RPMI8226 (cell line): Measurements from ENCODE around the gene NME7.
"Not testable (repeated sequence)": the region's sequence is repeated elsewhere in the genome, so short reads cannot be mapped to it uniquely, and the experiment has no call there.

Experiments
- DNase-seq: peaks from one replicate; pipeline ENCODE4 v3.0.0-alpha.2; 2015

The NME7 gene

GRCh38 chr1:169367686-169368405 is at the start of gene NME7, which contains the start of gene BLZF1:
NME7 (minus strand) TSS chr1:169367797; CDS start chr1:169367710, 87 bp downstream.
BLZF1 (plus strand) TSS chr1:169368195; CDS start chr1:169369523, 1,328 bp downstream.
- DNase-seq = peak; percentile 99

GRCh38 chr1:169414952-169415351 is 47.4 kb upstream of the NME7 start:
- no peak for DNase-seq

GRCh38 chr1:169408340-169408739 is 40.7 kb upstream of the NME7 start:
- DNase-seq = not testable (repeated sequence)

- not testable (repeated sequence) for DNase-seq
Measured at GRCh38 chr1:169402578-169402977, 35.0 kb upstream of the NME7 start.

GRCh38 chr1:169395955-169396354 is 28.4 kb upstream of the NME7 start:
- no peak for DNase-seq

GRCh38 chr1:169392406-169392805 is 24.8 kb upstream of the NME7 start:
- no peak for DNase-seq

- DNase-seq = no peak
Measured at GRCh38 chr1:169390303-169390702, 22.7 kb upstream of the NME7 start.

GRCh38 chr1:169387399-169387798 is 19.8 kb upstream of the NME7 start:
- no peak for DNase-seq

- no peak for DNase-seq
Measured at GRCh38 chr1:169383449-169383848, 15.9 kb upstream of the NME7 start.

GRCh38 chr1:169381162-169381561 is 13.6 kb upstream of the NME7 start:
- DNase-seq = no peak

- no peak for DNase-seq
Measured at GRCh38 chr1:169371404-169371803, 3.8 kb upstream of the NME7 start.

- DNase-seq = peak; percentile 58
Measured at GRCh38 chr1:169368406-169368769, 791 bp upstream of the NME7 start.

GRCh38 chr1:169367096-169367685 is 406 bp downstream of the NME7 start:
- DNase-seq = no peak

- no peak for DNase-seq
Measured at GRCh38 chr1:169364948-169365347, 2.6 kb downstream of the NME7 start.

GRCh38 chr1:169363046-169363730 is 4.4 kb downstream of the NME7 start:
- no peak for DNase-seq

GRCh38 chr1:169361281-169361680 is 6.3 kb downstream of the NME7 start:
- DNase-seq = no peak

GRCh38 chr1:169360415-169360814 is 7.2 kb downstream of the NME7 start:
- DNase-seq = no peak

- DNase-seq = peak; percentile 64
Measured at GRCh38 chr1:169348383-169349036, 19.1 kb downstream of the NME7 start.

- DNase-seq = no peak
Measured at GRCh38 chr1:169347688-169348382, 19.8 kb downstream of the NME7 start.

- no peak for DNase-seq
Measured at GRCh38 chr1:169346036-169346589, 21.5 kb downstream of the NME7 start.

- DNase-seq = no peak
Measured at GRCh38 chr1:169345511-169345910, 22.1 kb downstream of the NME7 start.

- not testable (repeated sequence) for DNase-seq
Measured at GRCh38 chr1:169342096-169342495, 25.5 kb downstream of the NME7 start.

- no peak for DNase-seq
Measured at GRCh38 chr1:169340882-169341281, 26.7 kb downstream of the NME7 start.
